Neural progenitor cell (in vitro differentiated cells): ENCODE measurements around the gene MYBPHL. TPM values are rescaled to one million over a fixed set of nuclear protein-coding genes. Genes with fewer than 3 reads are reported as not detected.

Experiments used
- DNase-seq: peaks from one replicate; pipeline ENCODE4 v3.0.0-alpha.2; 2016; ENCODE audit warnings: low spot score
- H2AFZ ChIP-seq: fragments of 200-600 bp; sonication (generic); replicated peaks from 2 replicates; pipeline ENCODE4 v1.6.1; 2016; ENCODE audit warnings: antibody characterized with exemption
- H3F3A ChIP-seq: fragments of 200-600 bp; sonication (generic); 2 replicates; pipeline ENCODE4 v1.6.1; 2016; ENCODE audit warnings: antibody characterized with exemption, low read depth
- H3K27ac ChIP-seq: fragments of 200-600 bp; sonication (generic); 2 replicates; pipeline ENCODE4 v1.5.1; 2016; ENCODE audit warnings: mild to moderate bottlenecking
- H3K27me3 ChIP-seq: fragments of 200-600 bp; sonication (generic); 2 replicates; pipeline ENCODE4 v1.6.1; 2016; ENCODE audit warnings: mild to moderate bottlenecking, moderate library complexity
- H3K36me3 ChIP-seq: fragments of 200-600 bp; sonication (generic); 2 replicates; pipeline ENCODE4 v1.5.1; 2016
- H3K4me1 ChIP-seq: fragments of 200-600 bp; sonication (generic); 2 replicates; pipeline ENCODE4 v1.6.1; 2016; ENCODE audit warnings: mixed run types
- H3K4me2 ChIP-seq: fragments of 200-600 bp; sonication (generic); 2 replicates; pipeline ENCODE4 v1.6.1; 2016
- H3K4me3 ChIP-seq: fragments of 200-600 bp; sonication (generic); 2 replicates; pipeline ENCODE4 v1.5.1; 2016
- H3K79me2 ChIP-seq: fragments of 200-600 bp; sonication (generic); 2 replicates; pipeline ENCODE4 v1.6.1; 2016; ENCODE audit warnings: low read depth
- H3K9ac ChIP-seq: fragments of 200-600 bp; sonication (generic); 2 replicates; pipeline ENCODE4 v1.6.1; 2016
- H3K9me3 ChIP-seq: fragments of 200-600 bp; sonication (generic); 2 replicates; pipeline ENCODE4 v1.5.1; 2016; ENCODE audit warnings: low read depth
- H4K20me1 ChIP-seq: fragments of 200-600 bp; sonication (generic); 2 replicates; pipeline ENCODE4 v1.6.1; 2016; ENCODE audit warnings: low read depth
- H3K27ac Mint-ChIP-seq: 3 replicates; pipeline ENCODE4 v1.8.0; 2021; ENCODE audit warnings: mixed read lengths
- H3K27me3 Mint-ChIP-seq: 2 replicates; pipeline ENCODE4 v1.8.0; 2022; ENCODE audit warnings: low read depth, mild to moderate bottlenecking, inconsistent platforms, moderate library complexity, mixed read lengths; ENCODE audit not compliant: insufficient read depth
- H3K36me3 Mint-ChIP-seq: 3 replicates; pipeline ENCODE4 v1.8.0; 2021; ENCODE audit warnings: mixed read lengths
- H3K4me1 Mint-ChIP-seq: 3 replicates; pipeline ENCODE4 v1.8.0; 2021; ENCODE audit warnings: mixed read lengths
- H3K4me3 Mint-ChIP-seq: 3 replicates; pipeline ENCODE4 v1.8.0; 2021; ENCODE audit warnings: mild to moderate bottlenecking, moderate library complexity, mixed read lengths
- H3K9me3 Mint-ChIP-seq: 3 replicates; pipeline ENCODE4 v1.8.0; 2020; ENCODE audit warnings: mixed read lengths
- EZH2 ChIP-seq: fragments of 200-600 bp; sonication (generic); IDR thresholded peaks from 2 replicates; pipeline ENCODE4 v1.6.1; 2017; ENCODE audit warnings: antibody characterized with exemption, mild to moderate bottlenecking, moderate library complexity
- EZH2phosphoT487 ChIP-seq: fragments of 200-600 bp; sonication (generic); IDR thresholded peaks from 2 replicates; pipeline ENCODE4 v1.6.1; 2017; ENCODE audit warnings: antibody characterized with exemption
- total RNA-seq: library from RNA; depleted of rRNA; stranded (reverse); fragments of >200 nt; gene quantifications from 2 replicates; pipeline ENCODE4 v1.2.3, GENCODE V29; 2015; ENCODE audit warnings: low replicate concordance
- TF ChIP-seq, protein P1 (sequence below): fragments of 200-600 bp; sonication (generic); IDR thresholded peaks from 2 replicates; pipeline ENCODE4 v1.5.1; 2017; ENCODE audit warnings: antibody characterized with exemption, mild to moderate bottlenecking

Gene MYBPHL
- total RNA-seq, 1 donor from 2014 or later = not detected

GRCh38 chr1:109242387-109242786, 64.4 kb downstream of the MYBPHL start:
- Mint-ChIP-seq H3K9me3 (no peaks in the 10 kb centered on the region), H3K4me1 (peaks cover 36% of the 10 kb centered on the region), H3K36me3 (peaks cover 9% of the 10 kb centered on the region), H3K4me3 (peak overlapping the region; percentile 51), H3K27ac (peak overlapping the region; percentile 18), H3K27me3 (peaks cover 15% of the 10 kb centered on the region)
- H3K4me3 ChIP-seq = no peak overlapping the region
- peaks cover under 1% of the 10 kb centered on the region for H3K27me3 ChIP-seq
- TF ChIP-seq EZH2 = no peak
- no peak for TF ChIP-seq EZH2phosphoT487
- TF ChIP-seq, protein P1, sequence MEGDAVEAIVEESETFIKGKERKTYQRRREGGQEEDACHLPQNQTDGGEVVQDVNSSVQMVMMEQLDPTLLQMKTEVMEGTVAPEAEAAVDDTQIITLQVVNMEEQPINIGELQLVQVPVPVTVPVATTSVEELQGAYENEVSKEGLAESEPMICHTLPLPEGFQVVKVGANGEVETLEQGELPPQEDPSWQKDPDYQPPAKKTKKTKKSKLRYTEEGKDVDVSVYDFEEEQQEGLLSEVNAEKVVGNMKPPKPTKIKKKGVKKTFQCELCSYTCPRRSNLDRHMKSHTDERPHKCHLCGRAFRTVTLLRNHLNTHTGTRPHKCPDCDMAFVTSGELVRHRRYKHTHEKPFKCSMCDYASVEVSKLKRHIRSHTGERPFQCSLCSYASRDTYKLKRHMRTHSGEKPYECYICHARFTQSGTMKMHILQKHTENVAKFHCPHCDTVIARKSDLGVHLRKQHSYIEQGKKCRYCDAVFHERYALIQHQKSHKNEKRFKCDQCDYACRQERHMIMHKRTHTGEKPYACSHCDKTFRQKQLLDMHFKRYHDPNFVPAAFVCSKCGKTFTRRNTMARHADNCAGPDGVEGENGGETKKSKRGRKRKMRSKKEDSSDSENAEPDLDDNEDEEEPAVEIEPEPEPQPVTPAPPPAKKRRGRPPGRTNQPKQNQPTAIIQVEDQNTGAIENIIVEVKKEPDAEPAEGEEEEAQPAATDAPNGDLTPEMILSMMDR = no peak
- no peaks in the 10 kb centered on the region for H4K20me1 ChIP-seq
- no peak overlapping the region for H2AFZ ChIP-seq
- DNase-seq = no peak
- peaks cover 47% of the 10 kb centered on the region for H3F3A ChIP-seq
- H3K79me2 ChIP-seq = no peaks in the 10 kb centered on the region
- no peak overlapping the region for H3K27ac ChIP-seq
- no peaks in the 10 kb centered on the region for H3K9me3 ChIP-seq
- H3K4me1 ChIP-seq = peaks cover 46% of the 10 kb centered on the region
- H3K9ac ChIP-seq = no peak overlapping the region
- no peak overlapping the region for H3K4me2 ChIP-seq
- H3K36me3 ChIP-seq = no peaks in the 10 kb centered on the region

Other genes with a start within 250 kb of the MYBPHL start
- gene TAF13, start 231.0 kb downstream of the MYBPHL start, total RNA-seq = 26.9 and 48.4 TPM in 2 replicates
- 18.5 and 22.1 TPM in 2 replicates for gene TMEM167B, start 216.2 kb downstream of the MYBPHL start, total RNA-seq
- 1.5 and 2.0 TPM in 2 replicates for gene ELAPOR1, start 192.9 kb downstream of the MYBPHL start, total RNA-seq
- 118 and 128 TPM in 2 replicates for gene SARS1, start 93.1 kb downstream of the MYBPHL start, total RNA-seq
- 11.1 and 26.5 TPM in 2 replicates for gene CELSR2, start 57.5 kb downstream of the MYBPHL start, total RNA-seq
- gene PSRC1, start 23.9 kb downstream of the MYBPHL start, total RNA-seq = 78.1 and 134 TPM in 2 replicates
- gene SORT1, start 90.9 kb upstream of the MYBPHL start, total RNA-seq = 33.3 and 38.9 TPM in 2 replicates
- 49.9 and 62.0 TPM in 2 replicates for gene PSMA5, start 119.4 kb upstream of the MYBPHL start, total RNA-seq
- gene SYPL2, start 159.5 kb upstream of the MYBPHL start, total RNA-seq = not detected in 2 replicates
- gene ATXN7L2, start 176.9 kb upstream of the MYBPHL start, total RNA-seq = 6.5 and 8.5 TPM in 2 replicates
- gene CYB561D1, start 187.1 kb upstream of the MYBPHL start, total RNA-seq = 4.3 and 6.8 TPM in 2 replicates
- gene AMIGO1, start 202.7 kb upstream of the MYBPHL start, total RNA-seq = 4.5 and 6.0 TPM in 2 replicates
- gene GPR61, start 232.9 kb upstream of the MYBPHL start, total RNA-seq = 0.71 and 1.4 TPM in 2 replicates
- 11.4 and 15.4 TPM in 2 replicates for gene GNAI3, start 241.6 kb upstream of the MYBPHL start, total RNA-seq